ENCODE data around the gene CKMT2. TPM values are rescaled to one million over a fixed set of nuclear protein-coding genes. Genes with fewer than 3 reads are reported as not detected.

Gene CKMT2
- total RNA-seq, 4 donors from 2014 or later: 8.6 to 14.9 (median 12.9) TPM

GRCh38 chr5:81204205-81204604 is 28.9 kb upstream of the CKMT2 start:
- H3K4me1 ChIP-seq: no peaks in the 10 kb centered on the region
- intact Hi-C loops (cut with DNase I): no loop called here
- no peak for DNase-seq (ENCODE audit: extremely low spot score)
- H3K36me3 ChIP-seq: peaks cover 0 to 8% (median 0%) of the 10 kb centered on the region in 4 donors
- no peaks in the 10 kb centered on the region for H3K27me3 ChIP-seq
- no peak overlapping the region for H3K4me3 ChIP-seq
- H3K9me3 ChIP-seq: no peaks in the 10 kb centered on the region
- no peak overlapping the region for H3K27ac ChIP-seq (replicated peaks in 1 of 4)
- WGBS: 100% methylated on average over 1 of the region's 1 CpG
- no peak for TF ChIP-seq POLR2AphosphoS5 (IDR thresholded peaks at IDR 0.05)
- TF ChIP-seq EP300 (IDR thresholded peaks at IDR 0.05): no peak
- TF ChIP-seq CTCF (IDR thresholded peaks at IDR 0.05): no peak
- no peak for TF ChIP-seq POLR2A (IDR thresholded peaks at IDR 0.05; ENCODE audit: low read depth)

GRCh38 chr5:81205058-81205457 is 28.1 kb upstream of the CKMT2 start:
- intact Hi-C loops (cut with DNase I): no loop called here
- 88% methylated on average over 4 of the region's 4 CpGs for WGBS

DNA sequence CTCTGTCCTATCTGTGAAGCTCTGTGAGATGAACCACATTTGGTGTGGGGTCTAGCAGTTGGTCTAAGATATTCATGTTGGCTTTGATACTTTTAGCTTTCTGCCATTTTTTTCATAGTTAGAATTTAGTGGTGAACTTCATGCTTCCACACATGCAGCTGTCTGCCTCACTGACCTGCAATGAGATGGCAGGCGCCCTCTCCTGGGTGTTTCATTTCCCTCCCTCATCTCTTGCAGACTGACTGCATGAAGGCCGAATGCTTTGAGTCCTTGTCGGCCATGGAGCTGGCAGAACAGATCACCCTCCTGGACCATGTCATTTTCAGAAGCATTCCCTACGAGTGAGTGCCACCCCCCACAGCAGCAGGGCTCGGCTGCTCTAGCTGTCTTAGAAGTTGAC is 26.1 kb upstream of the CKMT2 start:
- no peak for DNase-seq (ENCODE audit: extremely low spot score)
- H3K27ac ChIP-seq (replicated peaks in 1 of 4): no peak overlapping the region
- H3K9me3 ChIP-seq: no peaks in the 10 kb centered on the region
- H3K4me1 ChIP-seq: no peaks in the 10 kb centered on the region
- peaks cover 0 to 14% (median 0%) of the 10 kb centered on the region in 4 donors for H3K36me3 ChIP-seq
- 77% methylated on average over 5 of the region's 5 CpGs for WGBS
- intact Hi-C loops (cut with DNase I): no loop called here
- TF ChIP-seq POLR2AphosphoS5 (IDR thresholded peaks at IDR 0.05): no peak
- no peak for TF ChIP-seq EP300 (IDR thresholded peaks at IDR 0.05)
- TF ChIP-seq POLR2A (IDR thresholded peaks at IDR 0.05; ENCODE audit: low read depth): no peak
- TF ChIP-seq CTCF (IDR thresholded peaks at IDR 0.05): no peak
- H3K4me3 ChIP-seq: no peak overlapping the region
- H3K27me3 ChIP-seq: no peaks in the 10 kb centered on the region

More at GRCh38 chr5:81205058-81205457, 28.1 kb upstream of the CKMT2 start:
- no peaks in the 10 kb centered on the region for H3K4me1 ChIP-seq
- no peak overlapping the region for H3K27ac ChIP-seq (replicated peaks in 1 of 4)
- peaks cover 0 to 11% (median 0%) of the 10 kb centered on the region in 4 donors for H3K36me3 ChIP-seq
- no peak overlapping the region for H3K4me3 ChIP-seq
- TF ChIP-seq CTCF (IDR thresholded peaks at IDR 0.05): no peak
- TF ChIP-seq EP300 (IDR thresholded peaks at IDR 0.05): no peak
- no peak for TF ChIP-seq POLR2AphosphoS5 (IDR thresholded peaks at IDR 0.05)
- no peak for TF ChIP-seq POLR2A (IDR thresholded peaks at IDR 0.05; ENCODE audit: low read depth)
- H3K9me3 ChIP-seq: no peaks in the 10 kb centered on the region
- no peaks in the 10 kb centered on the region for H3K27me3 ChIP-seq
- no peak for DNase-seq (ENCODE audit: extremely low spot score)

- no peaks in the 10 kb centered on the region for H3K27me3 ChIP-seq
- 77% methylated on average over 4 of the region's 4 CpGs for WGBS
- peaks cover 0 to 14% (median 0%) of the 10 kb centered on the region in 4 donors for H3K36me3 ChIP-seq
- H3K4me3 ChIP-seq: no peak overlapping the region
- no peaks in the 10 kb centered on the region for H3K4me1 ChIP-seq
- DNase-seq (ENCODE audit: extremely low spot score): no peak
- H3K27ac ChIP-seq (replicated peaks in 1 of 4): no peak overlapping the region
- intact Hi-C loops (cut with DNase I): no loop called here
- no peaks in the 10 kb centered on the region for H3K9me3 ChIP-seq
- no peak for TF ChIP-seq POLR2A (IDR thresholded peaks at IDR 0.05; ENCODE audit: low read depth)
These were observed 24.2 kb upstream of the CKMT2 start for GRCh38 chr5:81208904-81209303.

DNA sequence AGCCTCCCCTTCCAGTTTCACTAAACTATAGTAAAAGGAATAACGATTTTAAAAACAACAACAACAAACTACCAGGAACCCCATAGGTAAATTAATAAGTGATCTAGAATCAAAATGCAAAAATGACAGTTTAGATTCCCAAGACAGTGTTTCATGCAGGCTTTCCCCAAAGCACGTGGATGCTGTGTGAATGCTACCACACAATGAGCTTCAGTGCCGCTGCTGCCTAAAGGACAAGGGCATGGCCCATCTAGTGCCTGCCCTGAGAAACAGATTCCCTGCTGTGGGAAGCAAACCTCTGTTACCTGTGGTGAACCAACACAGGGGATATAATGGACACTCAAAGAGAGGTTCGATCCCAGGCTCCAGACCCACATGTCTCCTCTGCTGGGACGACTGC is 23.7 kb upstream of the CKMT2 start:
- TF ChIP-seq EP300 (IDR thresholded peaks at IDR 0.05) (no peak), CTCF (IDR thresholded peaks at IDR 0.05) (no peak), POLR2AphosphoS5 (IDR thresholded peaks at IDR 0.05) (no peak), POLR2A (IDR thresholded peaks at IDR 0.05; ENCODE audit: low read depth) (no peak)
- H3K9me3 ChIP-seq: no peaks in the 10 kb centered on the region
- intact Hi-C loops (cut with DNase I): no loop called here
- H3K4me1 ChIP-seq: no peaks in the 10 kb centered on the region
- no peak overlapping the region for H3K27ac ChIP-seq (replicated peaks in 1 of 4)
- no peaks in the 10 kb centered on the region for H3K27me3 ChIP-seq
- no peak for DNase-seq (ENCODE audit: extremely low spot score)
- H3K36me3 ChIP-seq: peaks cover 0 to 14% (median 0%) of the 10 kb centered on the region in 4 donors
- no peak overlapping the region for H3K4me3 ChIP-seq
- WGBS: 86% methylated on average over 5 of the region's 5 CpGs
